ENCODE results near the gene ANK2.
"Not testable (repeated sequence)": the region's sequence is repeated elsewhere in the genome, so short reads cannot be mapped to it uniquely, and the experiment has no call there.

ANK2 gene

GRCh38 chr4:113052379-113052951 lies 3.0 kb downstream of the ANK2 start:
- no peak for DNase-seq (ENCODE audit: low read depth in 2 of 2)

- no peak for DNase-seq (ENCODE audit: low read depth in 2 of 2)
Measured at GRCh38 chr4:113053883-113054282, 4.4 kb downstream of the ANK2 start.

GRCh38 chr4:113056318-113056717 lies 6.9 kb downstream of the ANK2 start:
- no peak for DNase-seq (ENCODE audit: low read depth in 2 of 2)

GRCh38 chr4:113057891-113058290 lies 8.4 kb downstream of the ANK2 start:
- DNase-seq (ENCODE audit: low read depth in 2 of 2), result no peak

- no peak for DNase-seq (ENCODE audit: low read depth in 2 of 2)
Measured at GRCh38 chr4:113059449-113060182, 10.2 kb downstream of the ANK2 start.

- no peak for DNase-seq (ENCODE audit: low read depth in 2 of 2)
Measured at GRCh38 chr4:113060853-113061252, 11.4 kb downstream of the ANK2 start.

GRCh38 chr4:113064244-113064643 lies 14.8 kb downstream of the ANK2 start:
- no peak for DNase-seq (ENCODE audit: low read depth in 2 of 2)

- no peak for DNase-seq (ENCODE audit: low read depth in 2 of 2)
Measured at GRCh38 chr4:113065629-113066028, 16.2 kb downstream of the ANK2 start.

GRCh38 chr4:113068771-113069170 lies 19.3 kb downstream of the ANK2 start:
- DNase-seq (ENCODE audit: low read depth in 2 of 2), result not testable (repeated sequence)

- DNase-seq (ENCODE audit: low read depth in 2 of 2), result no peak
Measured at GRCh38 chr4:113069212-113069892, 19.9 kb downstream of the ANK2 start.

GRCh38 chr4:113070755-113071154 lies 21.3 kb downstream of the ANK2 start:
- DNase-seq (ENCODE audit: low read depth in 2 of 2), result no peak

GRCh38 chr4:113071274-113071673 lies 21.8 kb downstream of the ANK2 start:
- no peak for DNase-seq (ENCODE audit: low read depth in 2 of 2)

- no peak for DNase-seq (ENCODE audit: low read depth in 2 of 2)
Measured at GRCh38 chr4:113071805-113072204, 22.4 kb downstream of the ANK2 start.

- DNase-seq (ENCODE audit: low read depth in 2 of 2), result no peak
Measured at GRCh38 chr4:113073451-113074005, 24.1 kb downstream of the ANK2 start.

GRCh38 chr4:113077575-113077974 lies 28.1 kb downstream of the ANK2 start:
- DNase-seq (ENCODE audit: low read depth in 2 of 2), result no peak

- DNase-seq (ENCODE audit: low read depth in 2 of 2), result no peak
Measured at GRCh38 chr4:113078066-113078465, 28.6 kb downstream of the ANK2 start.

GRCh38 chr4:113080050-113080449 lies 30.6 kb downstream of the ANK2 start:
- no peak for DNase-seq (ENCODE audit: low read depth in 2 of 2)

- DNase-seq (ENCODE audit: low read depth in 2 of 2), result no peak
Measured at GRCh38 chr4:113080624-113081023, 31.2 kb downstream of the ANK2 start.

- DNase-seq (ENCODE audit: low read depth in 2 of 2), result no peak
Measured at GRCh38 chr4:113083346-113083745, 33.9 kb downstream of the ANK2 start.

- DNase-seq (ENCODE audit: low read depth in 2 of 2), result no peak
Measured at GRCh38 chr4:113086172-113086695, 36.8 kb downstream of the ANK2 start.

GRCh38 chr4:113088050-113088449 lies 38.6 kb downstream of the ANK2 start:
- no peak for DNase-seq (ENCODE audit: low read depth in 2 of 2)

- DNase-seq (ENCODE audit: low read depth in 2 of 2), result no peak
Measured at GRCh38 chr4:113090954-113091353, 41.5 kb downstream of the ANK2 start.

GRCh38 chr4:113094331-113094730 lies 44.9 kb downstream of the ANK2 start:
- DNase-seq (ENCODE audit: low read depth in 2 of 2), result no peak

Data from stimulated activated CD4-positive, alpha-beta T cell treated with anti-CD3 and anti-CD28 coated beads, Interleukin-1b, Interleukin-23, amount 100 ng/mL, for 4 hours (primary cell).